NCI-H1048 (cell line): Measurements from ENCODE around the gene AP1G1.
"Not testable (repeated sequence)": the region's sequence is repeated elsewhere in the genome, so short reads cannot be mapped to it uniquely, and the experiment has no call there.

Experiments
- DNase-seq: peaks from one replicate; lab custom pipeline; 2025; lab: John Stamatoyannopoulos, UW

Gene AP1G1

DNA sequence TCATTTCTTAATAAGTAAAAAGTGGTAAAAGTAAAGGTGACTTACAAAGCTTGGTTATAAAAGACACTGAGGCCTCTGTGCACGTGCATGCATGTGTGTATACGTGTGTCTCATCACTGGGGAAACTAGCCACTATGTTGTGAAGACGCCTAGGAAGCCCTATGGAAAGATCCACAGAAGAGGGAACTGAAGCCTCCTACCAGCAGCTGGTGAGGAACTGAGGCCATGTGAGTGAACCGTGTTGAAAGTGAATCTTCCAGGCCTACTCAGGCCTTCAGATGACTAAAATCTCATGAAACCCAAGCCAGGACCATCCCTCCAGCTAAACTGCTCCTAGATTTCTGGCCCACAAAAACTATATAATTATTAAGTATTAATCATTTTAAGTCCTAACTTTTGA is 107.8 kb downstream of the AP1G1 start:
- no peak for DNase-seq

DNA sequence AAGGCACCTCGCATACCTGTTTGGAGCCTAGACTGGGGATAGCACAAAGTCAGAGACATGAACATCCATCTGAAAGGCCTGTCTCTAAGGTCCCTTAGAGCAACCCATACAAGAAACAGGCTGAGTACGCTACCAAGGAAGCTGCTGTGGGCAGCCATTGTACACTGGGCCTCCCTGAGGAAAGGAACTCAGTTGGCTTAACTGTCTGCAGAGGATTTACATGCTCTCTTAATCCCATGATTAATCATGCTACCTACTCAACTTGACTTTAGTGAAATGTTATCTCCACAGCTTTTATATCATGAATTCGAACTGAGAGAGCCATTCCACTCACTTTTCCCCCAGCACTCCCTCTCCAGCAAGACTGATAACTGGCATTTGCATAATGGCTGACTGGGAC is 110.1 kb downstream of the AP1G1 start:
- no peak for DNase-seq

- no peak for DNase-seq
These were observed 115.5 kb downstream of the AP1G1 start for GRCh38 chr16:71693164-71693563.

- DNase-seq, result no peak
These were observed 118.7 kb downstream of the AP1G1 start for GRCh38 chr16:71689901-71690300.

DNA sequence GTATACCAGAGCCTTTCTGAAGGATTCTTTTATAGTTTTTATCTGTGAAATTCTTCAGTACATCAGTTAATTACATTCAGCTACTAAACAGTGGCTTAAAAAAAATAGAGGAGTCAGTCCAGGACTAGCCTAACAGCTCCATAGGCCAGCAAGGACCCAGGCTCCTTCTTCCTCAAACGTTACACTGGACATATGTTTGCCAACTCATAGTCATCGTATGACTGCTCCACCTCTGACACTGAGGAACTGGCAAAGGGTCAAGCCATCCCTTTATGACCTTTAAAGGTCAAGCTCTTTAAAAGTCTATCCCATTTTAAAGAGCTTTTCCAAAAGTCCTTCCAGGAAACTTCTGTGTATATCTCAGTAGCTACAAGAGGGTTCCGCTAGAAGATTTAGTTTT is 120.8 kb downstream of the AP1G1 start:
- DNase-seq, result no peak

- not testable (repeated sequence) for DNase-seq
These were observed 124.4 kb downstream of the AP1G1 start for GRCh38 chr16:71684280-71684679.

DNA sequence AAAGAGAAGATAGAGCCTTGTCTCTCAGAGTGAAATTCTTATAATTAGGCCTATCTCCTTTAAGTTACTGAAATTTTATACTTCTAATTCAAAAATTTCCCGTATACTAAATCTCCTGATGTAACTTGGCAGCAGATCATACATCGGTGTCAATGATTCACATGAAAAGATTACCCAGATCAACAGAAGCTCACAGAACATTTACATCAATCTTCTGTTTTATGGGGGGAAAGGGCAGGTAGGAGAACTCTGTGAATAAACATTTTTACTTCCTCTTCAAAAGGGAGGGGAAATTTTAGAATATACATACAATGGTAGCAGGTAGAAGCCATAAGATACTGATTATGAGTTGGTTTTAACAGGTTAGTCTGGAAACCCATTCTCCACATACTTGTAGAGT is 127.3 kb downstream of the AP1G1 start:
- no peak for DNase-seq
